GM12892 (cell line): Measurements from ENCODE around the gene PI3.

Source experiments
- POLR2A ChIP-seq: IDR thresholded peaks from 2 replicates; pipeline ENCODE4 v1.6.1; 2011; ENCODE audit warnings: low read depth, low read length, control low read depth
- POLR2AphosphoS5 ChIP-seq: IDR thresholded peaks from 2 replicates; pipeline ENCODE4 v1.6.1; 2011; ENCODE audit warnings: low read depth, low read length, control low read depth

DNA sequence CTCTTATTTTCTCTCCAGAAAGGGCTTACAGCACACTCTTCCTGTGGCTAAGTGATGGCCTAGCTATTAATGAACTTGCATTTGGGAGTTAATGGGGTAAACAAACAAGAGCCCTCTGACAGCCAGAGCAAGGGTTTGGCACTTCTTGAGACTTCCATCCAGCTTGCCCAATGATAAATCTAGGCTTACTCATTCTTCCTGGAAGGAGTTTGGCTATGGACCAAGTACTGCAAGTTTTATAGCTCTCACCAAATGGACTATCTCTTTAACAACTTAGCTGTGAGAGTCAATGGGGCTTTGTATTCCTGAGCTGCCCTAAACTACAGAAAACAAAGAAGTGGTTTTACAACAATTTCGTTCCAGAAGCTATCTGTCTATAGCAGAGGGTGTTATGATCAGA lies 16.7 kb upstream of the PI3 start:
- TF ChIP-seq POLR2AphosphoS5: no peak
- TF ChIP-seq POLR2A: no peak
